ENCODE results near the gene CENPS. TPM values are rescaled to one million over a fixed set of nuclear protein-coding genes. Genes with fewer than 3 reads are reported as not detected.

The CENPS gene
- 1 to 10 TPM; 2.2 to 7.6 (median 6.6) TPM for total RNA-seq
- polyA plus RNA-seq: 10 to 100 TPM in 1 of 3 donors, 1 to 10 TPM in 2; 7.5 to 31.4 (median 7.5) TPM
- long read RNA-seq, donor 1, partial matches to known transcripts: 0 of 3 reads
- long read RNA-seq, donor 1, other reads (novel, unspliced or antisense): 0 of 3 reads
- long read RNA-seq, donor 2, transcript CENPS-204 (5 exons, 914 nt): major isoform, 14 of 15 reads
- long read RNA-seq, donor 2, partial matches to known transcripts: 0 of 15 reads
- long read RNA-seq, donor 2, other reads (novel, unspliced or antisense): 0 of 15 reads

- Histone ChIP-seq H3K27me3 (ENCODE audit: insufficient read depth in 3 of 3, low read length in 2 of 3) (no peaks in the 10 kb centered on the region), H3K4me3 (peak within 1 kb of the TSS; percentile 93), H3K36me3 (ENCODE audit: insufficient read depth in 1 of 2, low read depth in 1 of 2) (peaks cover 0 to 12% of the 10 kb centered on the region in 2 donors), H3K9me3 (no peaks in the 10 kb centered on the region), H3K27ac (peak within 1 kb of the TSS; percentile 42), H3K4me1 (peaks cover 14% of the 10 kb centered on the region)
- ATAC-seq: peak; percentile 95 to 98 (median 96)
- DNase-seq: peak; percentile 95 to 97
- 0 to 1% (median 0%) methylated on average over 63 to 95 of the region's 95 CpGs for WGBS, 3 donors
- TF ChIP-seq CTCF (IDR thresholded peaks at IDR 0.05): peak; percentile 99
- intact Hi-C loops (cut with DNase I): no loop called here
These were observed at the start of gene CENPS for GRCh38 chr1:10430216-10431069. CENPS (plus strand) TSS chr1:10430433; CDS start chr1:10430518, 85 bp downstream.

GRCh38 chr1:10380594-10381275 lies 49.5 kb upstream of the CENPS start:
- DNase-seq (no peak), ATAC-seq (no peak)
- no peak overlapping the region for H3K4me3 ChIP-seq
- TF ChIP-seq CTCF (IDR thresholded peaks at IDR 0.05): no peak
- no peaks in the 10 kb centered on the region for H3K27me3 ChIP-seq (ENCODE audit: insufficient read depth in 3 of 3, low read length in 2 of 3)
- WGBS, 3 donors: 56 to 62% (median 57%) methylated on average over 5 of the region's 5 CpGs
- H3K9me3 ChIP-seq: no peaks in the 10 kb centered on the region
- no peak overlapping the region for H3K27ac ChIP-seq
- H3K36me3 ChIP-seq (ENCODE audit: insufficient read depth in 1 of 2, low read depth in 1 of 2): peaks cover 0 to 62% of the 10 kb centered on the region in 2 donors
- no peaks in the 10 kb centered on the region for H3K4me1 ChIP-seq
- intact Hi-C loops (cut with DNase I): no loop called here

GRCh38 chr1:10383630-10384029 lies 46.6 kb upstream of the CENPS start:
- Histone ChIP-seq H3K9me3 (no peaks in the 10 kb centered on the region), H3K4me1 (peaks cover 8% of the 10 kb centered on the region), H3K27ac (no peak overlapping the region), H3K36me3 (ENCODE audit: insufficient read depth in 1 of 2, low read depth in 1 of 2) (peaks cover 0 to 35% of the 10 kb centered on the region in 2 donors), H3K4me3 (no peak overlapping the region), H3K27me3 (ENCODE audit: insufficient read depth in 3 of 3, low read length in 2 of 3) (no peaks in the 10 kb centered on the region)
- DNase-seq (no peak), ATAC-seq (no peak)
- TF ChIP-seq CTCF (IDR thresholded peaks at IDR 0.05): no peak
- 85 to 98% (median 86%) methylated on average over 4 of the region's 4 CpGs for WGBS, 3 donors
- intact Hi-C loops (cut with DNase I): no loop called here

GRCh38 chr1:10384219-10384618 lies 46.0 kb upstream of the CENPS start:
- Histone ChIP-seq H3K36me3 (ENCODE audit: insufficient read depth in 1 of 2, low read depth in 1 of 2) (peaks cover 0 to 29% of the 10 kb centered on the region in 2 donors), H3K9me3 (no peaks in the 10 kb centered on the region), H3K4me1 (peaks cover 8% of the 10 kb centered on the region), H3K27me3 (ENCODE audit: insufficient read depth in 3 of 3, low read length in 2 of 3) (no peaks in the 10 kb centered on the region), H3K4me3 (no peak overlapping the region), H3K27ac (no peak overlapping the region)
- no peak for ATAC-seq
- 93 to 96% (median 94%) methylated on average over 8 of the region's 8 CpGs for WGBS, 3 donors
- TF ChIP-seq CTCF (IDR thresholded peaks at IDR 0.05): no peak
- no peak for DNase-seq
- intact Hi-C loops (cut with DNase I): no loop called here
